HL-60 (cell line): Measurements from ENCODE around the gene NOC4L.

Experiments
- DNase-seq, 2 experiments: peaks; one replicate each; pipeline ENCODE4 v3.0.0-alpha.2; 2010 to 2020; ENCODE audit warnings: low read depth in 1 of 2, low spot score in 1 of 2
- H3K27ac ChIP-seq: fragments of 250-450 bp; sonication (Bioruptor Pico); replicated peaks from 2 replicates; pipeline ENCODE4 v1.5.1; 2020; ENCODE audit warnings: mild to moderate bottlenecking, moderate library complexity
- H3K27me3 ChIP-seq: fragments of 250-450 bp; sonication (Bioruptor Pico); 2 replicates; pipeline ENCODE4 v1.5.1; 2021; ENCODE audit warnings: mild to moderate bottlenecking, moderate library complexity; ENCODE audit not compliant: insufficient read depth, poor library complexity, severe bottlenecking
- H3K4me3 ChIP-seq: replicated peaks from 2 replicates; pipeline ENCODE4 v1.5.1; 2011; ENCODE audit warnings: mild to moderate bottlenecking, control low read depth, low read length; ENCODE audit not compliant: insufficient read depth
- GABPA ChIP-seq: IDR thresholded peaks from 2 replicates; pipeline ENCODE4 v1.6.1; 2012; ENCODE audit warnings: low read depth
- POLR2AphosphoS5 ChIP-seq: IDR thresholded peaks from 2 replicates; pipeline ENCODE4 v1.6.1; 2012; ENCODE audit warnings: low read depth
- SPI1 ChIP-seq: IDR thresholded peaks from 2 replicates; pipeline ENCODE4 v1.6.1; 2012; ENCODE audit warnings: low read depth, mild to moderate bottlenecking, borderline replicate concordance
- TF ChIP-seq, protein P1 (sequence below): IDR thresholded peaks from one replicate; pipeline ENCODE4 v1.5.1; 2011; ENCODE audit warnings: low read length, control low read depth, inconsistent platforms; ENCODE audit not compliant: insufficient read depth
- TF ChIP-seq, protein P2 (sequence below): IDR thresholded peaks from 2 replicates; pipeline ENCODE4 v1.6.1; 2012; ENCODE audit warnings: low read depth; ENCODE audit not compliant: insufficient replicate concordance

The NOC4L gene

DNA sequence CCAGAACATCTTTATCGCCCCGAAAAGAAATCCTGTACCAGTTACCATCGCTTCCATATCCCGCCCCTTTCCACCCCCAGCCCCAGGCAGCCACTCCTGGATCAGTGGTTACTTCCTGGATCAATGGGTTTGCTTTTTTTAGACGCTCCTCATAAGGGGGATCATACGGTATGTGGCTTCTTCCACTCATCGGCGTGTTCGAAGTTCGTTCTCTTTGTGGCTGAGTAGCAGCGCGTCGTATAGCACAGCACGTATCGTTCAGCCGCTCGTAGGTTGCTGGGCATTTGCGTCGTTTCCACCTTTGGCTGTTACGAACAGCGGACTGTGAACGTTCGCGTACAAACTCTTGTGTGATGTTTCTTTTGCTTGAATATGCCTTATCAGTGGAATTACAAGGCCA, 1.8 kb downstream of the NOC4L start:
- TF ChIP-seq, protein P1, sequence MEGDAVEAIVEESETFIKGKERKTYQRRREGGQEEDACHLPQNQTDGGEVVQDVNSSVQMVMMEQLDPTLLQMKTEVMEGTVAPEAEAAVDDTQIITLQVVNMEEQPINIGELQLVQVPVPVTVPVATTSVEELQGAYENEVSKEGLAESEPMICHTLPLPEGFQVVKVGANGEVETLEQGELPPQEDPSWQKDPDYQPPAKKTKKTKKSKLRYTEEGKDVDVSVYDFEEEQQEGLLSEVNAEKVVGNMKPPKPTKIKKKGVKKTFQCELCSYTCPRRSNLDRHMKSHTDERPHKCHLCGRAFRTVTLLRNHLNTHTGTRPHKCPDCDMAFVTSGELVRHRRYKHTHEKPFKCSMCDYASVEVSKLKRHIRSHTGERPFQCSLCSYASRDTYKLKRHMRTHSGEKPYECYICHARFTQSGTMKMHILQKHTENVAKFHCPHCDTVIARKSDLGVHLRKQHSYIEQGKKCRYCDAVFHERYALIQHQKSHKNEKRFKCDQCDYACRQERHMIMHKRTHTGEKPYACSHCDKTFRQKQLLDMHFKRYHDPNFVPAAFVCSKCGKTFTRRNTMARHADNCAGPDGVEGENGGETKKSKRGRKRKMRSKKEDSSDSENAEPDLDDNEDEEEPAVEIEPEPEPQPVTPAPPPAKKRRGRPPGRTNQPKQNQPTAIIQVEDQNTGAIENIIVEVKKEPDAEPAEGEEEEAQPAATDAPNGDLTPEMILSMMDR: no peak
- TF ChIP-seq GABPA (no peak), POLR2AphosphoS5 (no peak), SPI1 (no peak)
- TF ChIP-seq, protein P2, sequence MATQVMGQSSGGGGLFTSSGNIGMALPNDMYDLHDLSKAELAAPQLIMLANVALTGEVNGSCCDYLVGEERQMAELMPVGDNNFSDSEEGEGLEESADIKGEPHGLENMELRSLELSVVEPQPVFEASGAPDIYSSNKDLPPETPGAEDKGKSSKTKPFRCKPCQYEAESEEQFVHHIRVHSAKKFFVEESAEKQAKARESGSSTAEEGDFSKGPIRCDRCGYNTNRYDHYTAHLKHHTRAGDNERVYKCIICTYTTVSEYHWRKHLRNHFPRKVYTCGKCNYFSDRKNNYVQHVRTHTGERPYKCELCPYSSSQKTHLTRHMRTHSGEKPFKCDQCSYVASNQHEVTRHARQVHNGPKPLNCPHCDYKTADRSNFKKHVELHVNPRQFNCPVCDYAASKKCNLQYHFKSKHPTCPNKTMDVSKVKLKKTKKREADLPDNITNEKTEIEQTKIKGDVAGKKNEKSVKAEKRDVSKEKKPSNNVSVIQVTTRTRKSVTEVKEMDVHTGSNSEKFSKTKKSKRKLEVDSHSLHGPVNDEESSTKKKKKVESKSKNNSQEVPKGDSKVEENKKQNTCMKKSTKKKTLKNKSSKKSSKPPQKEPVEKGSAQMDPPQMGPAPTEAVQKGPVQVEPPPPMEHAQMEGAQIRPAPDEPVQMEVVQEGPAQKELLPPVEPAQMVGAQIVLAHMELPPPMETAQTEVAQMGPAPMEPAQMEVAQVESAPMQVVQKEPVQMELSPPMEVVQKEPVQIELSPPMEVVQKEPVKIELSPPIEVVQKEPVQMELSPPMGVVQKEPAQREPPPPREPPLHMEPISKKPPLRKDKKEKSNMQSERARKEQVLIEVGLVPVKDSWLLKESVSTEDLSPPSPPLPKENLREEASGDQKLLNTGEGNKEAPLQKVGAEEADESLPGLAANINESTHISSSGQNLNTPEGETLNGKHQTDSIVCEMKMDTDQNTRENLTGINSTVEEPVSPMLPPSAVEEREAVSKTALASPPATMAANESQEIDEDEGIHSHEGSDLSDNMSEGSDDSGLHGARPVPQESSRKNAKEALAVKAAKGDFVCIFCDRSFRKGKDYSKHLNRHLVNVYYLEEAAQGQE: no peak
- H3K27me3 ChIP-seq: no peaks in the 10 kb centered on the region
- no peak overlapping the region for H3K4me3 ChIP-seq
- no peak for DNase-seq
- no peak overlapping the region for H3K27ac ChIP-seq

DNA sequence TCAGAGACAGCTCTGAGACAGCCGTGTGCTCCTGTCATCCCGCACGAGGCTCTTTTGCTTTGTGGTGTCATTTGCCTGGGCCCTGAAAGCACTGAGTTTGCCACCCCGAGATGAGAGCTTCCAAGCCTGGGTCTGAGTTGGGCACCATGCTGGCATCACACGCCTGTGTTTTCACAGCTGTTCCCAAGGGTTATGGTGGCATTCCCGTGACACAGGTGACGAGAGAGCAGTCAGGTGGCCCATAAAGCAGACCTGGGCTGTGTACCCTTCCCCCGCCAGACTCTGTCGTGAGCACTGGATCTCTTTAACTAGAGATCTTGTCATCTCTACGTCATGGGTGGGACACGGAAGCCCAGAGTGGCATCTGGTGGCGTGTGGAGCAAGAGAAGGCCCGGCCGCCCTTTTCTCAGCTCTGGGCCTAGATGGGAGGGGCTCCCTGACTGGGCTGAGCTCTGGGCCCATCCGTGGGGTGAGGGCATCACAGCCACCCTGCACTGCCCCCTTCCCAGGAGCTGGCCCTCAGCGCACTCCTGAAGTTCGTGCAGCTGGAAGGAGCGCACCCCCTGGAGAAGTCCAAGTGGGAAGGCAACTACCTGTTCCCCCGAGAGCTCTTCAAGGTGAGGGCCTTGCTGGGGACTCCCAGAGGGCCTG, 2.6 kb downstream of the NOC4L start:
- Histone ChIP-seq H3K27me3 (no peaks in the 10 kb centered on the region), H3K27ac (no peak overlapping the region), H3K4me3 (no peak overlapping the region)
- no peak for DNase-seq
- TF ChIP-seq, protein P2: no peak
- TF ChIP-seq, protein P1: no peak
- no peak for TF ChIP-seq POLR2AphosphoS5
- no peak for TF ChIP-seq SPI1
- TF ChIP-seq GABPA: no peak

DNA sequence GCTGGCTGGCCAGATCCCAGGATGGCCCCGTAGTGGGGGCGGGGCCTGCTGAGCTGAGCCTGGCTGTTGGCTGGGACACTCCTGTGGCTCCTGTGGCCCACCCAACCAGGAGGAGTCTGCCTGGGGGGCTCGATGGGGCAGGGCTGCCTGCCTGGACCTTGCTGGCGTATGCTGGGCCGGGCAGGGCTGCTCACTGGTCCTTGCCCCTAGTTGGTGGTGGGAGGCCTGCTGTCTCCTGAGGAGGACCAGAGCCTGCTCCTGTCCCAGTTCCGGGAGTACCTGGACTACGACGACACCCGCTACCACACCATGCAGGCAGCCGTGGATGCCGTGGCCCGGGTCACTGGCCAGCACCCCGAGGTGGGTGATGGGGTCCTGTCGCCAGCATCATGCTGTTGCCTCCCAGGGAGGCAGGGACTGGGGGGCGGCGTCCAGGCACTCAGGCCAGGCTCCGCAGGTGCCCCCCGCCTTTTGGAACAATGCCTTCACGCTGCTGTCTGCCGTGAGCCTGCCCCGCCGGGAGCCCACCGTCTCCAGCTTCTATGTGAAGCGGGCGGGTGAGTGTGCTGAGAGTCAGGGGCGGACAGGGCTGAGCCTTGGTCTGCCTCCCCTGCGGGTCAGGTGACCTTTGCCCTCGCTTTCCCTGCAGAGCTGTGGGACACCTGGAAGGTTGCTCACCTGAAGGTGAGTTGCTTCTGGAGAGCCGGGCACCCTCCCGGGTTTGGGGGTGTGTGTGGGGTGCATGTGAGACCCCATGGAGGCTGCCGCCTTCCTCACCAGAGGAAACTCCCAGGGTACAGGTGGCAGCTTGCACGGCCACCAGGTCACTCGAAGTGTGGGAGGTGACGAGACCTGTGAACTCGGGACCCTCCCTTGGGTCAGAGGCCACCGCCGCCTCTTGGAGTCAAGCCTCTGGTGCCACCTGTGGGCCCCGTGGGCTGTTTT, 3.4 kb downstream of the NOC4L start:
- Histone ChIP-seq H3K27me3 (no peaks in the 10 kb centered on the region), H3K27ac (no peak overlapping the region), H3K4me3 (no peak overlapping the region)
- TF ChIP-seq SPI1 (no peak), POLR2AphosphoS5 (no peak), GABPA (no peak)
- TF ChIP-seq, protein P1: no peak
- TF ChIP-seq, protein P2: no peak
- no peak for DNase-seq
